SU-DHL-6 (cell line): ENCODE results near the gene SPRTN.

Source experiments
- H2AFZ ChIP-seq: fragments of 200-600 bp; sonication (generic); 2 replicates; pipeline ENCODE4 v1.6.1; 2014; ENCODE audit warnings: low read depth, mild to moderate bottlenecking, moderate library complexity, mixed read lengths, antibody characterized with exemption, low read length; ENCODE audit not compliant: severe bottlenecking
- H3F3A ChIP-seq: fragments of 200-600 bp; shearing (Covaris generic); 2 replicates; pipeline ENCODE4 v1.6.0; 2016; ENCODE audit warnings: antibody characterized with exemption, mild to moderate bottlenecking; ENCODE audit not compliant: insufficient read depth
- H3K27ac ChIP-seq: fragments of 200-600 bp; sonication (generic); 2 replicates; pipeline ENCODE4 v1.5.1; 2016; ENCODE audit warnings: low read depth, mild to moderate bottlenecking, low read length, moderate library complexity, mixed read lengths
- H3K27me3 ChIP-seq: fragments of 200-600 bp; sonication (generic), shearing (Covaris generic); 2 replicates; pipeline ENCODE4 v1.6.0; 2014; ENCODE audit warnings: mild to moderate bottlenecking, low read length
- H3K36me3 ChIP-seq: fragments of 200-600 bp; sonication (generic); 2 replicates; pipeline ENCODE4 v1.6.1; 2014; ENCODE audit warnings: mild to moderate bottlenecking, low read length, mixed read lengths
- H3K4me2 ChIP-seq: fragments of 300-600, 200-600 bp; shearing (Covaris generic), sonication (generic); 2 replicates; pipeline ENCODE4 v1.6.0; 2014; ENCODE audit warnings: low read length, low read depth, mild to moderate bottlenecking; ENCODE audit not compliant: poor library complexity, severe bottlenecking
- H3K4me3 ChIP-seq: fragments of 200-600 bp; sonication (generic); 2 replicates; pipeline ENCODE4 v1.5.1; 2014; ENCODE audit warnings: antibody characterized with exemption, low read length, mild to moderate bottlenecking, mixed read lengths; ENCODE audit not compliant: insufficient read depth, poor library complexity, severe bottlenecking
- H3K79me2 ChIP-seq: fragments of 200-600 bp; sonication (generic); 2 replicates; pipeline ENCODE4 v1.6.1; 2014; ENCODE audit warnings: mild to moderate bottlenecking, low read length, moderate library complexity; ENCODE audit not compliant: insufficient read depth
- H3K9ac ChIP-seq: fragments of 200-600 bp; sonication (generic); 2 replicates; pipeline ENCODE4 v1.7.0; 2014; ENCODE audit warnings: mild to moderate bottlenecking, low read length
- H3K9me2 ChIP-seq: fragments of 200-600 bp; sonication (generic); replicated peaks from 2 replicates; pipeline ENCODE4 v1.6.1; 2014; ENCODE audit warnings: low read length; ENCODE audit not compliant: insufficient read depth
- H3K9me3 ChIP-seq: fragments of 200-600 bp; sonication (generic); 2 replicates; pipeline ENCODE4 v1.6.1; 2014; ENCODE audit warnings: low read length, mixed read lengths; ENCODE audit not compliant: insufficient read depth
- H4K20me1 ChIP-seq: fragments of 200-600 bp; sonication (generic); 2 replicates; pipeline ENCODE4 v1.6.1; 2014; ENCODE audit warnings: low read depth, mild to moderate bottlenecking, antibody characterized with exemption, low read length, moderate library complexity, mixed read lengths
- CTCF ChIP-seq: fragments of 200-600 bp; sonication (generic); IDR thresholded peaks from one replicate; pipeline ENCODE4 v1.5.1; 2017; ENCODE audit warnings: antibody characterized with exemption, mild to moderate bottlenecking, low read length, moderate library complexity; ENCODE audit not compliant: insufficient read depth, poor library complexity, severe bottlenecking
- EZH2phosphoT487 ChIP-seq: fragments of 200-600 bp; sonication (generic), shearing (Covaris generic); conservative IDR thresholded peaks from 2 replicates; pipeline ENCODE4 v1.6.1; 2018; ENCODE audit warnings: mild to moderate bottlenecking, antibody characterized with exemption, low read length, moderate library complexity, mixed read lengths

SPRTN gene

DNA sequence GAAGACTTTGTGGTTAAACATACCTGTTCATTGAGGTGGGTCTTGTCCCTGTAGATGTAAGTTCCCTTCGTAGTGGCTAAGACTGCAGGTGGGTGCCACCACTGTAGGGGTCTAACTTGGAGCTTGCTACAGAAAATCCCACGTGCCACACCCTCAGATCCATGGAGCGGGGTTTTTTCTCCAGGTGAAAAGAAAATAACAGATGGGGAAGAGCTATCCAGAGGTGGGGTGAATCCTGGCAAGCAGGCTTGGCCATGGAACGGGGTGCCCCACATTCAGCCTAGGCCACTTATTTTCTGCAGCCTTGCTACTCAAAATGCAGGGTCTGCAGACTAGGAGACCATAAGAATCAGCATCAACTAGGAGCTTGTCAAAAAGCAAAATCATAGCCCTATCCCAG is 24.4 kb upstream of the SPRTN start:
- H4K20me1 ChIP-seq: no peaks in the 10 kb centered on the region
- H3K4me2 ChIP-seq: no peak overlapping the region
- TF ChIP-seq CTCF (no peak), EZH2phosphoT487 (no peak)
- no peaks in the 10 kb centered on the region for H3K9me2 ChIP-seq
- H3K27me3 ChIP-seq: no peaks in the 10 kb centered on the region
- no peak overlapping the region for H3K4me3 ChIP-seq
- H3K9me3 ChIP-seq: no peaks in the 10 kb centered on the region
- H3F3A ChIP-seq: no peaks in the 10 kb centered on the region
- H3K9ac ChIP-seq: no peak overlapping the region
- H2AFZ ChIP-seq: no peak overlapping the region
- no peaks in the 10 kb centered on the region for H3K36me3 ChIP-seq
- H3K27ac ChIP-seq: no peak overlapping the region
- no peaks in the 10 kb centered on the region for H3K79me2 ChIP-seq

GRCh38 chr1:231315887-231316286 is 22.2 kb upstream of the SPRTN start:
- no peak for TF ChIP-seq EZH2phosphoT487
- TF ChIP-seq CTCF: peak; percentile 76
- no peak overlapping the region for H3K4me2 ChIP-seq
- no peaks in the 10 kb centered on the region for H3F3A ChIP-seq

DNA sequence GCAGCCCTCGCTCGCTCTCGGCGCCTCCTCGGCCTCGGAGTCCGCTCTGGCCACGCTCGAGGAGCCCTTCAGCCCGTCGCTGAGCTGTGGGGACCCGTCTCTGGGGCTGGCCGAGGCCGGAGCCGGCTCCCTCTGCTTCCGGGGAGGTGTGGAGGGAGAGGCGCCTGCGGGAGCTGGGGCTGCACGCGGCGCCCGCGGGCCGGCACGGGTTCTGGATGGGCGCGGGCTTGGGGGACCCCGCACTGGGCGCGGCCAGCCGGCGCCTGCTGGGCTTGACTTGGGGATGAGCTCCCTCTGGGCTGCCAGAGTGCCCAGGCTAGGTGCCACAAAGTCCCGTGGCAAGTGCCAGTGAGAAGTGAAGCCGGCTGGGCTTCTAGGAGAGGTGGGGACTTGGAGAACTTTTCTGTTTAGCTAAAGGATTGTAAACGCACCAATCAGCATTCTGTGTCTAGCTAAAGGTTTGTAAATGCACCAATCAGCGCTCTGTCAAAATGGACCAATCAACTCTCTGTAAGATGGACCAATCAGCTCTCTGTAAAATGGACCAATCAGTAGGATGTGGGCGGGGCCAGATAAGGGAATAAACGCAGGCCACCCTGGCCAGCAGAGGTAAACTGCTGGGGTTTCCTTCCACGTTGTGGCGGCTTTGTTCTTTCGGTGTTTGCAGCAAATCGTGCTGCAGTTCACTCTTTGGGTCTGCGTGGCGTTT is 20.6 kb upstream of the SPRTN start:
- H3K9me3 ChIP-seq: no peaks in the 10 kb centered on the region
- no peak overlapping the region for H2AFZ ChIP-seq
- no peaks in the 10 kb centered on the region for H3F3A ChIP-seq
- no peaks in the 10 kb centered on the region for H3K79me2 ChIP-seq
- TF ChIP-seq EZH2phosphoT487: no peak
- no peak for TF ChIP-seq CTCF
- no peaks in the 10 kb centered on the region for H3K9me2 ChIP-seq
- no peak overlapping the region for H3K27ac ChIP-seq
- no peaks in the 10 kb centered on the region for H4K20me1 ChIP-seq
- H3K4me2 ChIP-seq: no peak overlapping the region
- H3K4me3 ChIP-seq: no peak overlapping the region
- H3K9ac ChIP-seq: no peak overlapping the region
- H3K27me3 ChIP-seq: no peaks in the 10 kb centered on the region
- no peaks in the 10 kb centered on the region for H3K36me3 ChIP-seq

More at GRCh38 chr1:231315887-231316286, 22.2 kb upstream of the SPRTN start:
- H3K36me3 ChIP-seq: no peaks in the 10 kb centered on the region
- no peak overlapping the region for H3K27ac ChIP-seq
- no peak overlapping the region for H2AFZ ChIP-seq
- H4K20me1 ChIP-seq: no peaks in the 10 kb centered on the region
- H3K27me3 ChIP-seq: no peaks in the 10 kb centered on the region
- H3K79me2 ChIP-seq: no peaks in the 10 kb centered on the region
- no peaks in the 10 kb centered on the region for H3K9me3 ChIP-seq
- no peak overlapping the region for H3K9ac ChIP-seq
- no peak overlapping the region for H3K4me3 ChIP-seq
- H3K9me2 ChIP-seq: no peaks in the 10 kb centered on the region
